ENCODE measurements around the gene MRTFB.

The MRTFB gene

GRCh38 chr16:14061732-14062259 is 9.3 kb upstream of the MRTFB start:
- DNase-seq (ENCODE audit: extremely low spot score, insufficient read length, low read depth) (no peak), FAIRE-seq (no peak)

GRCh38 chr16:14062261-14062660 is 8.9 kb upstream of the MRTFB start:
- DNase-seq (ENCODE audit: extremely low spot score, insufficient read length, low read depth) (no peak), FAIRE-seq (no peak)

- DNase-seq (ENCODE audit: extremely low spot score, insufficient read length, low read depth) (no peak), FAIRE-seq (no peak)
Observed at GRCh38 chr16:14063618-14064581, 7.2 kb upstream of the MRTFB start.

GRCh38 chr16:14069818-14070217 is 1.3 kb upstream of the MRTFB start:
- no peak for DNase-seq (ENCODE audit: extremely low spot score, insufficient read length, low read depth)
- no peak for FAIRE-seq

- DNase-seq (ENCODE audit: extremely low spot score, insufficient read length, low read depth) (no peak), FAIRE-seq (no peak)
Observed at GRCh38 chr16:14070555-14070876, 603 bp upstream of the MRTFB start.

- peak; percentile 22 for DNase-seq (ENCODE audit: extremely low spot score, insufficient read length, low read depth)
- no peak for FAIRE-seq
Observed at GRCh38 chr16:14071576-14072271, 605 bp downstream of the MRTFB start.

GRCh38 chr16:14072360-14072759 is 1.2 kb downstream of the MRTFB start:
- FAIRE-seq (no peak), DNase-seq (ENCODE audit: extremely low spot score, insufficient read length, low read depth) (no peak)

- no peak for DNase-seq (ENCODE audit: extremely low spot score, insufficient read length, low read depth)
- no peak for FAIRE-seq
Observed at GRCh38 chr16:14074544-14074943, 3.4 kb downstream of the MRTFB start.

GRCh38 chr16:14077918-14078317 is 6.8 kb downstream of the MRTFB start:
- FAIRE-seq (no peak), DNase-seq (ENCODE audit: extremely low spot score, insufficient read length, low read depth) (no peak)

- FAIRE-seq (no peak), DNase-seq (ENCODE audit: extremely low spot score, insufficient read length, low read depth) (no peak)
Observed at GRCh38 chr16:14086477-14086876, 15.4 kb downstream of the MRTFB start.

- DNase-seq (ENCODE audit: extremely low spot score, insufficient read length, low read depth): no peak
- FAIRE-seq: no peak
Observed at GRCh38 chr16:14087181-14087580, 16.1 kb downstream of the MRTFB start.

- FAIRE-seq: no peak
- no peak for DNase-seq (ENCODE audit: extremely low spot score, insufficient read length, low read depth)
Observed at GRCh38 chr16:14087590-14088154, 16.6 kb downstream of the MRTFB start.

- DNase-seq (ENCODE audit: extremely low spot score, insufficient read length, low read depth) (no peak), FAIRE-seq (no peak)
Observed at GRCh38 chr16:14088155-14088753, 17.1 kb downstream of the MRTFB start.

- FAIRE-seq (no peak), DNase-seq (ENCODE audit: extremely low spot score, insufficient read length, low read depth) (no peak)
Observed at GRCh38 chr16:14089283-14089823, 18.2 kb downstream of the MRTFB start.

GRCh38 chr16:14092561-14092960 is 21.4 kb downstream of the MRTFB start:
- FAIRE-seq (no peak), DNase-seq (ENCODE audit: extremely low spot score, insufficient read length, low read depth) (no peak)

GRCh38 chr16:14095883-14096551 is 24.9 kb downstream of the MRTFB start:
- no peak for DNase-seq (ENCODE audit: extremely low spot score, insufficient read length, low read depth)
- no peak for FAIRE-seq

- no peak for DNase-seq (ENCODE audit: extremely low spot score, insufficient read length, low read depth)
- FAIRE-seq: no peak
Observed at GRCh38 chr16:14097182-14097959, 26.3 kb downstream of the MRTFB start.

GRCh38 chr16:14098081-14098480 is 27.0 kb downstream of the MRTFB start:
- DNase-seq (ENCODE audit: extremely low spot score, insufficient read length, low read depth) (no peak), FAIRE-seq (no peak)

- no peak for DNase-seq (ENCODE audit: extremely low spot score, insufficient read length, low read depth)
- FAIRE-seq: no peak
Observed at GRCh38 chr16:14100825-14101224, 29.7 kb downstream of the MRTFB start.
